HepG2 (cell line): ENCODE measurements around the gene SNIP1. TPM values are rescaled to one million over a fixed set of nuclear protein-coding genes. Genes with fewer than 3 reads are reported as not detected.
A peak's percentile ranks its signal among the peaks of the same experiment; 100 is the strongest.

Experiments used
- GATAD1 ChIP-seq: IDR thresholded peaks from 2 replicates; pipeline ENCODE4 v1.6.1; 2016; ENCODE audit warnings: missing genetic modification reagents, missing compliant biosample characterization
- GTF2F1 ChIP-seq: fragments of 150-350 bp; IDR thresholded peaks from 2 replicates; pipeline ENCODE4 v1.6.1; 2014; ENCODE audit warnings: low read length
- HCFC1 ChIP-seq: fragments of 150-350 bp; IDR thresholded peaks from 2 replicates; pipeline ENCODE4 v1.6.1; 2014; ENCODE audit warnings: low read depth, low read length
- MATR3 ChIP-seq: sonication (generic); formaldehyde crosslinking; IDR thresholded peaks from 2 replicates; pipeline ENCODE4 v1.4.0; 2020; ENCODE audit warnings: missing genetic modification reagents
- POLR2G ChIP-seq: fragments of 200-400 bp; formaldehyde crosslinking; IDR thresholded peaks from 2 replicates; pipeline ENCODE4 v1.6.1; 2018; ENCODE audit warnings: mild to moderate bottlenecking, low read depth, low read length, moderate library complexity
- SMARCC2 ChIP-seq: fragments of 450-650 bp; IDR thresholded peaks from 2 replicates; pipeline ENCODE4 v1.6.1; 2017; ENCODE audit warnings: antibody characterized with exemption, mild to moderate bottlenecking
- ZNF552 ChIP-seq: sonication (generic); formaldehyde crosslinking; IDR thresholded peaks from 2 replicates; pipeline ENCODE4 v1.9.0; 2022; ENCODE audit warnings: missing genetic modification reagents, mild to moderate bottlenecking, borderline replicate concordance
- ZNF780A ChIP-seq: sonication (generic); formaldehyde crosslinking; IDR thresholded peaks from 2 replicates; pipeline ENCODE4 v1.8.0; 2022; ENCODE audit warnings: mild to moderate bottlenecking, missing genetic modification reagents, moderate library complexity
- polyA plus RNA-seq, 8 experiments: library from polyadenylated mRNA; depleted of rRNA in 3 of 8; stranded (reverse) in 7 of 8; unstranded in 1 of 8; fragments of >200 nt; fragmentation: Illumina TruSeq in 4 of 8; extraction: Trizol in 4 of 8; gene quantifications; 2 replicates each; pipeline versions ENCODE4 v1.2.1 to v1.2.3, GENCODE V29; 2011 to 2016; ENCODE audit warnings: low read depth in 4 of 8, missing spikeins in 1 of 8, mixed read lengths in 1 of 8; ENCODE audit not compliant: insufficient read depth in 1 of 8
- total RNA-seq, 5 experiments: library from RNA; depleted of rRNA; stranded (reverse); fragments of >200 nt; fragmentation: Illumina TruSeq; extraction: Trizol; gene quantifications; 2 replicates each; pipeline ENCODE4 v1.2.3, GENCODE V29; 2016; ENCODE audit warnings: low read depth in 1 of 5
- TF ChIP-seq, protein P1 (sequence below): sonication (generic); formaldehyde crosslinking; IDR thresholded peaks from one replicate; pipeline ENCODE4 v1.5.1; 2020; ENCODE audit warnings: mild to moderate bottlenecking, missing genetic modification reagents; ENCODE audit errors: not compliant biosample characterization
- TF ChIP-seq, protein P2 (sequence below): sonication (generic); formaldehyde crosslinking; IDR thresholded peaks from 2 replicates; pipeline ENCODE4 v1.4.0; 2020; ENCODE audit warnings: missing genetic modification reagents; ENCODE audit errors: not compliant biosample characterization
- TF ChIP-seq, protein P3 (sequence below): sonication (generic); formaldehyde crosslinking; IDR thresholded peaks from 2 replicates; pipeline ENCODE4 v1.4.0; 2020; ENCODE audit warnings: missing genetic modification reagents, borderline replicate concordance
- TF ChIP-seq, protein P4 (sequence below): sonication (generic); formaldehyde crosslinking; IDR thresholded peaks from 2 replicates; pipeline ENCODE4 v1.9.0; 2021; ENCODE audit warnings: missing genetic modification reagents, mild to moderate bottlenecking, borderline replicate concordance
- TF ChIP-seq, protein P5 (sequence below): IDR thresholded peaks from 2 replicates; pipeline ENCODE4 v1.6.1; 2016; ENCODE audit warnings: missing compliant biosample characterization, missing genetic modification reagents, borderline replicate concordance

SNIP1 gene
- total and polyA plus RNA-seq, 2 of the 13 experiments (the other 11 are each of a cell fraction or from before 2014, with no cell fraction given): 5.5 to 11.2 TPM

DNA sequence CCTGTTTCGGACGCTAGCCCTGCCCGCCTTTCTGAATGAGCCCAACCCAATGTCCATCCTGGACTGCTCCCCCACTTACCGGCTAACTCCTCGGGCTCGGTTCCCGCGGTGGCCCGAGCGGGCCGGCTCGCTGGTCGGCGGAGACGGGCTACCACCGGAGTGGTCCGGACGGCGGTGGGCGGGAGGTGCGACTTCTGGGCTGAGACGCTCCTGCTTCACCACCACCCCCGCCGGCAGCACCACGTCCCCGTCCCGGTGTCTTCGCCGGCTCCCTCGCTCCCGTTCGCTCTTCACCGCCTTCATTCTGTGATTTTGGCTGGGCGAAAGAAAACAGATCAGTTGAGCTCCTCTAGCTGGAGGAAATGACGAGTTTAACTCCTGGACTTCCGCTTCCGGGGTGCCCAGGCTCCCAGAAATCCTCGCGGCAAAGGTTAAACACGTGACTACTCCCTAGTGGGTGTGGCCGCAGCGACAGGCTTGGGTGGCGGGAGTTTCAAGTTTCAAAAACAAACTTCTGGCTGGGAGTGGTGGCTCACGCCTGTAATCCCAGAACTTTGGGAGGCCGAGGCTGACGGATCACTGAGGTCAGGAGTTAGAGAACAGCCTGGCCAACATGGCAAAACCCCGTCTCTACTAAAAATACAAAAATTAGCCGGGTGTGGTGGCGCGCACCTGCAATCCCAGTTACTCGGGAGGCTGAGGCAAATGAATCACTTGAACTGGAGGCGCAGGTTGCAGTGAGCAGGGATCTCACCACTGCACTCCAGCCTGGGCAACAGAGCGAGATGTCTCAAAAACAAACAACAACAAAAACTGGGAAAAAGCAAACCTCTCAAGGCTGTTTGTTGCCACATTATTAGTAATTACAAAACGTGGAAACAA, at the start of gene SNIP1 (continued):
- TF ChIP-seq, protein P1, sequence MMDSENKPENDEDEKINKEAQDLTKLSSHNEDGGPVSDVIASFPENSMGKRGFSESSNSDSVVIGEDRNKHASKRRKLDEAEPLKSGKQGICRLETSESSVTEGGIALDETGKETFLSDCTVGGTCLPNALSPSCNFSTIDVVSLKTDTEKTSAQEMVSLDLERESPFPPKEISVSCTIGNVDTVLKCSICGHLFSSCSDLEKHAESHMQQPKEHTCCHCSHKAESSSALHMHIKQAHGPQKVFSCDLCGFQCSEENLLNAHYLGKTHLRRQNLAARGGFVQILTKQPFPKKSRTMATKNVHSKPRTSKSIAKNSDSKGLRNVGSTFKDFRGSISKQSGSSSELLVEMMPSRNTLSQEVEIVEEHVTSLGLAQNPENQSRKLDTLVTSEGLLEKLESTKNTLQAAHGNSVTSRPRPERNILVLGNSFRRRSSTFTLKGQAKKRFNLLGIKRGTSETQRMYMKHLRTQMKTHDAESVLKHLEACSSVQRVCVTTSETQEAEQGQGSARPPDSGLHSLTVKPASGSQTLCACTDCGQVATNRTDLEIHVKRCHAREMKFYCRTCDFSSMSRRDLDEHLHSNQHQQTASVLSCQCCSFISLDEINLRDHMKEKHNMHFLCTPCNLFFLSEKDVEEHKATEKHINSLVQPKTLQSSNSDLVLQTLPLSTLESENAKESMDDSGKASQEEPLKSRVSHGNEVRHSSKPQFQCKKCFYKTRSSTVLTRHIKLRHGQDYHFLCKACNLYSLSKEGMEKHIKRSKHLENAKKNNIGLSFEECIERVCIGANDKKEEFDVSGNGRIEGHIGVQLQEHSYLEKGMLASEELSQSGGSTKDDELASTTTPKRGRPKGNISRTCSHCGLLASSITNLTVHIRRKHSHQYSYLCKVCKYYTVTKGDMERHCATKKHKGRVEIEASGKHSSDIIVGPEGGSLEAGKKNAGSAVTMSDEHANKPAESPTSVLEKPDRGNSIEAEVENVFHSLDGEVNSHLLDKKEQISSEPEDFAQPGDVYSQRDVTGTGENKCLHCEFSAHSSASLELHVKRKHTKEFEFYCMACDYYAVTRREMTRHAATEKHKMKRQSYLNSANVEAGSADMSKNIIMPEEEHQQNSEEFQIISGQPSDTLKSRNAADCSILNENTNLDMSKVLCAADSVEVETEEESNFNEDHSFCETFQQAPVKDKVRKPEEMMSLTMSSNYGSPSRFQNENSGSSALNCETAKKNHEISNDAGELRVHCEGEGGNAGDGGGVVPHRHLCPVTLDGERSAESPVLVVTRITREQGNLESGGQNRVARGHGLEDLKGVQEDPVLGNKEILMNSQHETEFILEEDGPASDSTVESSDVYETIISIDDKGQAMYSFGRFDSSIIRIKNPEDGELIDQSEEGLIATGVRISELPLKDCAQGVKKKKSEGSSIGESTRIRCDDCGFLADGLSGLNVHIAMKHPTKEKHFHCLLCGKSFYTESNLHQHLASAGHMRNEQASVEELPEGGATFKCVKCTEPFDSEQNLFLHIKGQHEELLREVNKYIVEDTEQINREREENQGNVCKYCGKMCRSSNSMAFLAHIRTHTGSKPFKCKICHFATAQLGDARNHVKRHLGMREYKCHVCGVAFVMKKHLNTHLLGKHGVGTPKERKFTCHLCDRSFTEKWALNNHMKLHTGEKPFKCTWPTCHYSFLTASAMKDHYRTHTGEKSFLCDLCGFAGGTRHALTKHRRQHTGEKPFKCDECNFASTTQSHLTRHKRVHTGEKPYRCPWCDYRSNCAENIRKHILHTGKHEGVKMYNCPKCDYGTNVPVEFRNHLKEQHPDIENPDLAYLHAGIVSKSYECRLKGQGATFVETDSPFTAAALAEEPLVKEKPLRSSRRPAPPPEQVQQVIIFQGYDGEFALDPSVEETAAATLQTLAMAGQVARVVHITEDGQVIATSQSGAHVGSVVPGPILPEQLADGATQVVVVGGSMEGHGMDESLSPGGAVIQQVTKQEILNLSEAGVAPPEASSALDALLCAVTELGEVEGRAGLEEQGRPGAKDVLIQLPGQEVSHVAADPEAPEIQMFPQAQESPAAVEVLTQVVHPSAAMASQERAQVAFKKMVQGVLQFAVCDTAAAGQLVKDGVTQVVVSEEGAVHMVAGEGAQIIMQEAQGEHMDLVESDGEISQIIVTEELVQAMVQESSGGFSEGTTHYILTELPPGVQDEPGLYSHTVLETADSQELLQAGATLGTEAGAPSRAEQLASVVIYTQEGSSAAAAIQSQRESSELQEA (CRISPR knock-in tag): peak; percentile 88
- TF ChIP-seq, protein P2, sequence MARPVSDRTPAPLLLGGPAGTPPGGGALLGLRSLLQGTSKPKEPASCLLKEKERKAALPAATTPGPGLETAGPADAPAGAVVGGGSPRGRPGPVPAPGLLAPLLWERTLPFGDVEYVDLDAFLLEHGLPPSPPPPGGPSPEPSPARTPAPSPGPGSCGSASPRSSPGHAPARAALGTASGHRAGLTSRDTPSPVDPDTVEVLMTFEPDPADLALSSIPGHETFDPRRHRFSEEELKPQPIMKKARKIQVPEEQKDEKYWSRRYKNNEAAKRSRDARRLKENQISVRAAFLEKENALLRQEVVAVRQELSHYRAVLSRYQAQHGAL (CRISPR knock-in tag): peak; percentile 35
- no peak for TF ChIP-seq MATR3
- no peak for TF ChIP-seq SMARCC2
- TF ChIP-seq HCFC1: peak; percentile 73
- TF ChIP-seq ZNF780A: no peak
- TF ChIP-seq, protein P3, sequence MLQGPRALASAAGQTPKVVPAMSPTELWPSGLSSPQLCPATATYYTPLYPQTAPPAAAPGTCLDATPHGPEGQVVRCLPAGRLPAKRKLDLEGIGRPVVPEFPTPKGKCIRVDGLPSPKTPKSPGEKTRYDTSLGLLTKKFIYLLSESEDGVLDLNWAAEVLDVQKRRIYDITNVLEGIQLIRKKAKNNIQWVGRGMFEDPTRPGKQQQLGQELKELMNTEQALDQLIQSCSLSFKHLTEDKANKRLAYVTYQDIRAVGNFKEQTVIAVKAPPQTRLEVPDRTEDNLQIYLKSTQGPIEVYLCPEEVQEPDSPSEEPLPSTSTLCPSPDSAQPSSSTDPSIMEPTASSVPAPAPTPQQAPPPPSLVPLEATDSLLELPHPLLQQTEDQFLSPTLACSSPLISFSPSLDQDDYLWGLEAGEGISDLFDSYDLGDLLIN (CRISPR knock-in tag): 0 out of 2 replicates have a peak, but pooled peaks have one; percentile 23
- TF ChIP-seq, protein P4, sequence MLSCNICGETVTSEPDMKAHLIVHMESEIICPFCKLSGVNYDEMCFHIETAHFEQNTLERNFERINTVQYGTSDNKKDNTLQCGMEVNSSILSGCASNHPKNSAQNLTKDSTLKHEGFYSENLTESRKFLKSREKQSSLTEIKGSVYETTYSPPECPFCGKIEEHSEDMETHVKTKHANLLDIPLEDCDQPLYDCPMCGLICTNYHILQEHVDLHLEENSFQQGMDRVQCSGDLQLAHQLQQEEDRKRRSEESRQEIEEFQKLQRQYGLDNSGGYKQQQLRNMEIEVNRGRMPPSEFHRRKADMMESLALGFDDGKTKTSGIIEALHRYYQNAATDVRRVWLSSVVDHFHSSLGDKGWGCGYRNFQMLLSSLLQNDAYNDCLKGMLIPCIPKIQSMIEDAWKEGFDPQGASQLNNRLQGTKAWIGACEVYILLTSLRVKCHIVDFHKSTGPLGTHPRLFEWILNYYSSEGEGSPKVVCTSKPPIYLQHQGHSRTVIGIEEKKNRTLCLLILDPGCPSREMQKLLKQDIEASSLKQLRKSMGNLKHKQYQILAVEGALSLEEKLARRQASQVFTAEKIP (CRISPR knock-in tag): no peak
- TF ChIP-seq POLR2G: peak; percentile 89
- TF ChIP-seq, protein P5, sequence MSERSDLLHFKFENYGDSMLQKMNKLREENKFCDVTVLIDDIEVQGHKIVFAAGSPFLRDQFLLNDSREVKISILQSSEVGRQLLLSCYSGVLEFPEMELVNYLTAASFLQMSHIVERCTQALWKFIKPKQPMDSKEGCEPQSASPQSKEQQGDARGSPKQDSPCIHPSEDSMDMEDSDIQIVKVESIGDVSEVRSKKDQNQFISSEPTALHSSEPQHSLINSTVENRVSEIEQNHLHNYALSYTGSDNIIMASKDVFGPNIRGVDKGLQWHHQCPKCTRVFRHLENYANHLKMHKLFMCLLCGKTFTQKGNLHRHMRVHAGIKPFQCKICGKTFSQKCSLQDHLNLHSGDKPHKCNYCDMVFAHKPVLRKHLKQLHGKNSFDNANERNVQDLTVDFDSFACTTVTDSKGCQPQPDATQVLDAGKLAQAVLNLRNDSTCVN: no peak
- no peak for TF ChIP-seq ZNF552 (CRISPR knock-in tag)
- no peak; the same call in 1 of the 2 replicates for TF ChIP-seq GTF2F1
- TF ChIP-seq GATAD1 (CRISPR knock-in tag): peak; percentile 98
